ENCODE results near the gene MARK1. TPM values are rescaled to one million over a fixed set of nuclear protein-coding genes. Genes with fewer than 3 reads are reported as not detected.

Gene MARK1
- total and polyA plus RNA-seq, 11 donors: 4.0 to 25.1 (median 16.3) TPM

DNA sequence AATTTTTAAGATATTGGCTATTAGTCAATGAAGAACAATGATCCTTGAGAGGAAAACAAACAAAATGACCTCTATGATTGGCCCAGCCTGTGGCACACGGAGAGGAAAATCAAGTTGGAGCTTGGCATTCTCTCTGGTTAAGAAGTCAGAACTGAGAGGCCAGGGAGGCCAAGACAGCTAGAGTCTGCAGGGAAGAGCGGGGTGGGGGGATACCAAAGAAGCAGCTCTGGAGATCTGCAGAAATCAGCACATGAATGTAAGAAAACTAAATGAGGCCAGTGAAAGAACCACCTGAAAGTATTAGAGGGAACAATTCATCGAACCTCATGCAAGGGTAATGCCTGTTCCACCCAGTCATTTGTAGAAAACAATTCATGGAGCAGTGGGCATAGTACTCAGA lies 138.4 kb downstream of the MARK1 start:
- H3K4me3 ChIP-seq: no peak overlapping the region
- intact Hi-C loops (cut with DNase I): no loop called here
- H3K27me3 ChIP-seq: peaks cover 0 to 4% (median 0%) of the 10 kb centered on the region in 9 donors
- ATAC-seq (no peak), DNase-seq (no peak)
- 86 to 96% (median 88%) methylated on average over 3 of the region's 3 CpGs for WGBS, 4 donors
- peaks cover 0 to 18% (median 5%) of the 10 kb centered on the region in 12 donors for H3K9me3 ChIP-seq
- H3K36me3 ChIP-seq: peaks cover 0 to 17% (median 0%) of the 10 kb centered on the region in 9 donors
- TF ChIP-seq, protein P1, sequence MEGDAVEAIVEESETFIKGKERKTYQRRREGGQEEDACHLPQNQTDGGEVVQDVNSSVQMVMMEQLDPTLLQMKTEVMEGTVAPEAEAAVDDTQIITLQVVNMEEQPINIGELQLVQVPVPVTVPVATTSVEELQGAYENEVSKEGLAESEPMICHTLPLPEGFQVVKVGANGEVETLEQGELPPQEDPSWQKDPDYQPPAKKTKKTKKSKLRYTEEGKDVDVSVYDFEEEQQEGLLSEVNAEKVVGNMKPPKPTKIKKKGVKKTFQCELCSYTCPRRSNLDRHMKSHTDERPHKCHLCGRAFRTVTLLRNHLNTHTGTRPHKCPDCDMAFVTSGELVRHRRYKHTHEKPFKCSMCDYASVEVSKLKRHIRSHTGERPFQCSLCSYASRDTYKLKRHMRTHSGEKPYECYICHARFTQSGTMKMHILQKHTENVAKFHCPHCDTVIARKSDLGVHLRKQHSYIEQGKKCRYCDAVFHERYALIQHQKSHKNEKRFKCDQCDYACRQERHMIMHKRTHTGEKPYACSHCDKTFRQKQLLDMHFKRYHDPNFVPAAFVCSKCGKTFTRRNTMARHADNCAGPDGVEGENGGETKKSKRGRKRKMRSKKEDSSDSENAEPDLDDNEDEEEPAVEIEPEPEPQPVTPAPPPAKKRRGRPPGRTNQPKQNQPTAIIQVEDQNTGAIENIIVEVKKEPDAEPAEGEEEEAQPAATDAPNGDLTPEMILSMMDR (IDR thresholded peaks at IDR 0.05): no peak
- TF ChIP-seq POLR2A (IDR thresholded peaks at IDR 0.05): no peak
- H3K4me1 ChIP-seq: no peaks in the 10 kb centered on the region
- no peak overlapping the region for H3K27ac ChIP-seq

DNA sequence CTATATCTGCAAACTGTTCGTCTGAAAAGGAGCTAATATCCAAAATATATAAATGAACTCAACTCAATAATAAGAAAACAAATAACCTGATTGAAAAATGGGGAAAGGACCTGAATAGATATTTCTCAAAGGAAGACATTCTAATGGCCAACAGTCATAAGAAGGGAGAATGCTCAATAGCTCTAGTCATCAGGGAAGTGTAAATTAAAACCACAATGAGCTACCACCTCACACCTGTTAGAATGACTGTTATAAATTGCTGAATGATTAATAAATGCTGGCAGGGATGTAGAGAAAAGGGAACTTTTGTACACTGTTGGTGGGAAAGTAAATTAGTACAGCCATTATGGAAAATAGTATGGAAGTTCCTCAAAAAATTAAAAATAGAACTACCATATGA lies 141.1 kb downstream of the MARK1 start:
- TF ChIP-seq, protein P1 (IDR thresholded peaks at IDR 0.05): no peak
- TF ChIP-seq POLR2A (IDR thresholded peaks at IDR 0.05): no peak
- Histone ChIP-seq H3K27me3 (peaks cover 0 to 4% (median 0%) of the 10 kb centered on the region in 9 donors), H3K4me3 (no peak overlapping the region), H3K36me3 (no peaks in the 10 kb centered on the region), H3K4me1 (no peaks in the 10 kb centered on the region), H3K27ac (no peak overlapping the region), H3K9me3 (peaks cover 0 to 18% (median 5%) of the 10 kb centered on the region in 12 donors)
- WGBS, 4 donors: 78 to 93% (median 89%) methylated on average over 1 of the region's 1 CpG
- ATAC-seq: no peak
- intact Hi-C loops (cut with DNase I): no loop called here
- DNase-seq: no peak

DNA sequence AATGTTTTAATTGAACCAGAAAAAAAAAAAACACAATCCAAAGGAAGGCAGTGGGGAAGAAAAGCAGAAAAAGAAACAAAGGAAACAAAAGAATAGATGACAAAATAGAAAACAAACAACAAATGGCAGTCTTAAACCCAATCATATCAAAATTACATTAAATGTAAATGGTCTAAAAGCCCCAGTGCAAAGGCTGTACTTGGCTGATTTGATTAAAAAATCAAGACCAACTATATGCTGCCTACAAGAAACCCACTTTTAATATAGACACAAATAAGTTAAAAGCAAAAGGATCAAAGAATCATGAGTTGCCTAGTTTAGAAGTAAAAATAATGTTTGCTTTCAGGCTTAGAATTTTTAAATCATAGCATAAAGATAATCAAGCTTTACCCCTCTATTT lies 142.4 kb downstream of the MARK1 start:
- Histone ChIP-seq H3K36me3 (no peaks in the 10 kb centered on the region), H3K27ac (no peak overlapping the region), H3K9me3 (peaks cover 0 to 18% (median 5%) of the 10 kb centered on the region in 12 donors), H3K4me1 (no peaks in the 10 kb centered on the region), H3K4me3 (no peak overlapping the region), H3K27me3 (no peaks in the 10 kb centered on the region)
- TF ChIP-seq POLR2A (IDR thresholded peaks at IDR 0.05): no peak
- TF ChIP-seq, protein P1 (IDR thresholded peaks at IDR 0.05): no peak
- DNase-seq (no peak), ATAC-seq (no peak)
- intact Hi-C loops (cut with DNase I): no loop called here

DNA sequence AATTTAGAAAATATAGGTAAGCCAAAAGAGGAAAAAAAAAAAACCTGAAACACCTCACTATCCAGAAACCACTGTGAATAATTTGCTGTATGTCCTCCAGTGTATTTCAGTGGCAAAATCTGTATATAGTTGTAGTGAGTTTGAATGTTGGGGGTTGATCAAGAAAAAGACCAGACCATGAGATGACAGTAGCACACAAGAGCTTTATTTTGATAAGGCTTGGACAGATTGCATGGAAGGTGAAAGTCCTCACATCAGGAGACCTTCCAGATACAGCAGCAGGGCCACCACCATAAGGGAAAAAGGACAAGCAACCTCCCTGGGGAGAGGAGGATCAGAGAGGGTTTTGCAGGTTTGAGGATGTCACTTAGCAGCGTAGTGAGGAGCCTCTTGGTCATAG lies 146.0 kb downstream of the MARK1 start:
- ATAC-seq (peak in 2 of 4 donors; percentile 16 to 26), DNase-seq (no peak)
- intact Hi-C loops (cut with DNase I): no loop called here
- Histone ChIP-seq H3K36me3 (no peaks in the 10 kb centered on the region), H3K9me3 (peaks cover 0 to 18% (median 5%) of the 10 kb centered on the region in 12 donors), H3K4me1 (no peaks in the 10 kb centered on the region), H3K27me3 (no peaks in the 10 kb centered on the region), H3K27ac (no peak overlapping the region), H3K4me3 (no peak overlapping the region)
- TF ChIP-seq, protein P1 (IDR thresholded peaks at IDR 0.05): no peak
- no peak for TF ChIP-seq POLR2A (IDR thresholded peaks at IDR 0.05)
- 71 to 94% (median 81%) methylated on average over 1 of the region's 1 CpG for WGBS, 4 donors

All from heart left ventricle (tissue), 16 donors.